ENCODE measurements around the gene C15orf39. TPM values are rescaled to one million over a fixed set of nuclear protein-coding genes. Genes with fewer than 3 reads are reported as not detected.

C15orf39 gene
- 1 to 10 TPM; 2.6 to 8.9 TPM for total RNA-seq
- 10 to 100 TPM; 11.8 to 15.0 TPM for polyA plus RNA-seq (ENCODE audit: insufficient read length in 2 of 2)
- long read RNA-seq, donor 1, partial matches to known transcripts: 0 of 2 reads
- long read RNA-seq, donor 1, other reads (novel, unspliced or antisense): 0 of 2 reads
- long read RNA-seq, donor 2, full-length matches to known transcripts: 15 of 15 reads
- long read RNA-seq, donor 2, partial matches to known transcripts: 0 of 15 reads
- long read RNA-seq, donor 2, other reads (novel, unspliced or antisense): 0 of 15 reads
- long read RNA-seq, donor 3, transcript C15orf39-206 (1 exons, 3,152 nt): major isoform, 12 of 12 reads
- long read RNA-seq, donor 3, partial matches to known transcripts: 0 of 12 reads
- long read RNA-seq, donor 3, other reads (novel, unspliced or antisense): 0 of 12 reads
- long read RNA-seq, donor 4, partial matches to known transcripts: 0 of 2 reads
- long read RNA-seq, donor 4, other reads (novel, unspliced or antisense): 0 of 2 reads

- Histone ChIP-seq H3K36me3 (ENCODE audit: control insufficient read depth, insufficient read depth, low read length) (peaks cover 11% of the 10 kb centered on the region), H3K27ac (ENCODE audit: low read depth, low read length) (peak within 1 kb of the TSS; percentile 75), H3K4me1 (ENCODE audit: control insufficient read depth, insufficient read depth, low read length) (peaks cover 50% of the 10 kb centered on the region), H3K27me3 (ENCODE audit: control insufficient read depth, insufficient read depth, low read length) (peaks cover 14% of the 10 kb centered on the region), H3K4me3 (ENCODE audit: low read depth, low read length) (peak within 1 kb of the TSS; percentile 74), H3K9me3 (ENCODE audit: control insufficient read depth, insufficient read depth, low read length) (no peaks in the 10 kb centered on the region)
- WGBS (ENCODE audit: insufficient coverage): under 1% methylated on average over 83 of the region's 84 CpGs
- peak in 2 of 6 donors; percentile 77 to 88 for DNase-seq (ENCODE audit: low read depth in 4 of 6, low spot score in 6 of 6)
These were observed at the start of gene C15orf39 for GRCh38 chr15:75201616-75202250. Gene C15orf39, plus strand, starts transcription at chr15:75201882. Its CDS starts 4,167 bp downstream, at chr15:75206049.

- Histone ChIP-seq H3K27ac (ENCODE audit: low read depth, low read length) (no peak overlapping the region), H3K36me3 (ENCODE audit: control insufficient read depth, insufficient read depth, low read length) (no peaks in the 10 kb centered on the region), H3K4me3 (ENCODE audit: low read depth, low read length) (no peak overlapping the region), H3K27me3 (ENCODE audit: control insufficient read depth, insufficient read depth, low read length) (no peaks in the 10 kb centered on the region), H3K9me3 (ENCODE audit: control insufficient read depth, insufficient read depth, low read length) (no peaks in the 10 kb centered on the region), H3K4me1 (ENCODE audit: control insufficient read depth, insufficient read depth, low read length) (no peaks in the 10 kb centered on the region)
- 100% methylated on average over 1 of the region's 2 CpGs for WGBS (ENCODE audit: insufficient coverage)
- DNase-seq (ENCODE audit: low read depth in 4 of 6, low spot score in 6 of 6): no peak
These were observed 49.2 kb upstream of the C15orf39 start for GRCh38 chr15:75152382-75153079.

- WGBS (ENCODE audit: insufficient coverage): 86% methylated on average over 2 of the region's 4 CpGs
- Histone ChIP-seq H3K4me1 (ENCODE audit: control insufficient read depth, insufficient read depth, low read length) (no peaks in the 10 kb centered on the region), H3K27ac (ENCODE audit: low read depth, low read length) (no peak overlapping the region), H3K36me3 (ENCODE audit: control insufficient read depth, insufficient read depth, low read length) (no peaks in the 10 kb centered on the region), H3K27me3 (ENCODE audit: control insufficient read depth, insufficient read depth, low read length) (no peaks in the 10 kb centered on the region), H3K9me3 (ENCODE audit: control insufficient read depth, insufficient read depth, low read length) (no peaks in the 10 kb centered on the region), H3K4me3 (ENCODE audit: low read depth, low read length) (no peak overlapping the region)
- DNase-seq (ENCODE audit: low read depth in 4 of 6, low spot score in 6 of 6): peak in 3 of 6 donors; percentile 2 to 55 (median 45)
These were observed 48.6 kb upstream of the C15orf39 start for GRCh38 chr15:75153087-75153486.

DNA sequence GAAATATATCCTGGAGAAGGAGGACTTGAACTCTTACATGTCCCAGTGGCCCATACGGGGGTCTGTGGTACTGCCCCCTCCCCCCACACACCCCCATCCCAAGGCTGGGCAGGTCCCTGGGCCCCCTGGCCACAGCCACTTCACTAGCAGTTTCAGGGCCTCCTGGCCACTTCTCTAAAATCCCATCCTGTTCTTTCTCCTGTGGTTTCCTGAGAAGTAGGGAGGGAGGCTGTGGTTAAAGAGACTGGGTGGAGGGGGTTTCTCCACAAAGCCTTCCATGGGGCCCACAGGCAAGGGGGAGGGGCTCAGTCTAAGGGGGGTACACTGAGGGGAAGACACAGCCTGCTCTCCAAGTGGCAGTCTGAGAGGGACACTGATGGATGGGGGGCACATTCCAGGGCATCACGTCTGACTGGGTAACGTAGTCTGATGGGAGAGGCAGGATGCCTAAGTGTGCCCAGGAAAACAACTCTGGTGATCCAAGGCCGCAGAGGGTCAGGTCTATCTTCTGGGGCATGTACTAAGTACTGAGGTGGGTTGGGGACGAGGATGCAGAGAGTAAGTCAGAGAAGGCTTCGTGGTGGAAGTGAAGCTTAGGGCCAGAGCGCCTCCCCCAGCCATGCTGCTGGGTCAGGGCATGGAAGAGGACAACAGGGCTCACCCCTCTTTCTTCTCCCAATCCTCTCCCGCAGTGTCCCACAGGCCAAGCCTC is 48.0 kb upstream of the C15orf39 start:
- Histone ChIP-seq H3K27me3 (ENCODE audit: control insufficient read depth, insufficient read depth, low read length) (no peaks in the 10 kb centered on the region), H3K27ac (ENCODE audit: low read depth, low read length) (no peak overlapping the region), H3K36me3 (ENCODE audit: control insufficient read depth, insufficient read depth, low read length) (no peaks in the 10 kb centered on the region), H3K4me3 (ENCODE audit: low read depth, low read length) (no peak overlapping the region), H3K4me1 (ENCODE audit: control insufficient read depth, insufficient read depth, low read length) (no peaks in the 10 kb centered on the region), H3K9me3 (ENCODE audit: control insufficient read depth, insufficient read depth, low read length) (no peaks in the 10 kb centered on the region)
- DNase-seq (ENCODE audit: low read depth in 4 of 6, low spot score in 6 of 6): no peak
- 71% methylated on average over 7 of the region's 8 CpGs for WGBS (ENCODE audit: insufficient coverage)

DNA sequence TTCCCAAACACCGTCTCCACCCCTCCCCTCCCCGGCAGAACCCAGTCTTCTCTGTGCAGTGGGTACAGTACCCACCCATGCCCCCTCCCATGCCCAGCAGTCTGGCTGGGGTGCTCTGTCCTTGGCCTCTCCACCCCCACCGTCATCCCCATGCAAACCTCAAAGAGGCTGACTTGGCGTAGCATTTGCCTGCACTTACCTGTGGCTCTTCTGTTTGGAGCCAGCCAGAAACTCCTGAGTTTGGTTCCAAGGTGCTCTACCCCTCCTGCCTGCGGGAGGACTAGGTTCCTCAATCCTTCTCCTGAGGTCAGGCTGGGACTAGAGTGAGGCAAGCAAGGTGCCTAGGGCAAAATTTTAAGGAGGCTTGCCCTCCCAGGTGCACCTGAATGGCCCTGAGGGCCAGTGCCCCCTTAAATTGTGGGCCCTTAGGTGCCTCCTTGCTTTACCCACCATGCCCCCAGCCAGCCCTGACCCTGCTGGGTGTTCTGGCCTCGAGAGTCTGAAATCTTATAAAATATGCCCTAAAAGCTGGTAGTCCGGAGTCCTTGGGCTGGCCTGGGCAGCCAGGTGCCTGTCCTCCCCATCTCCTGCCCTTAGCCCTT is 47.1 kb upstream of the C15orf39 start:
- WGBS (ENCODE audit: insufficient coverage): 72% methylated on average over 6 of the region's 7 CpGs
- no peaks in the 10 kb centered on the region for H3K27me3 ChIP-seq (ENCODE audit: control insufficient read depth, insufficient read depth, low read length)
- no peak for DNase-seq (ENCODE audit: low read depth in 4 of 6, low spot score in 6 of 6)
- H3K4me1 ChIP-seq (ENCODE audit: control insufficient read depth, insufficient read depth, low read length): no peaks in the 10 kb centered on the region
- H3K36me3 ChIP-seq (ENCODE audit: control insufficient read depth, insufficient read depth, low read length): no peaks in the 10 kb centered on the region
- no peak overlapping the region for H3K27ac ChIP-seq (ENCODE audit: low read depth, low read length)
- no peaks in the 10 kb centered on the region for H3K9me3 ChIP-seq (ENCODE audit: control insufficient read depth, insufficient read depth, low read length)
- no peak overlapping the region for H3K4me3 ChIP-seq (ENCODE audit: low read depth, low read length)

DNA sequence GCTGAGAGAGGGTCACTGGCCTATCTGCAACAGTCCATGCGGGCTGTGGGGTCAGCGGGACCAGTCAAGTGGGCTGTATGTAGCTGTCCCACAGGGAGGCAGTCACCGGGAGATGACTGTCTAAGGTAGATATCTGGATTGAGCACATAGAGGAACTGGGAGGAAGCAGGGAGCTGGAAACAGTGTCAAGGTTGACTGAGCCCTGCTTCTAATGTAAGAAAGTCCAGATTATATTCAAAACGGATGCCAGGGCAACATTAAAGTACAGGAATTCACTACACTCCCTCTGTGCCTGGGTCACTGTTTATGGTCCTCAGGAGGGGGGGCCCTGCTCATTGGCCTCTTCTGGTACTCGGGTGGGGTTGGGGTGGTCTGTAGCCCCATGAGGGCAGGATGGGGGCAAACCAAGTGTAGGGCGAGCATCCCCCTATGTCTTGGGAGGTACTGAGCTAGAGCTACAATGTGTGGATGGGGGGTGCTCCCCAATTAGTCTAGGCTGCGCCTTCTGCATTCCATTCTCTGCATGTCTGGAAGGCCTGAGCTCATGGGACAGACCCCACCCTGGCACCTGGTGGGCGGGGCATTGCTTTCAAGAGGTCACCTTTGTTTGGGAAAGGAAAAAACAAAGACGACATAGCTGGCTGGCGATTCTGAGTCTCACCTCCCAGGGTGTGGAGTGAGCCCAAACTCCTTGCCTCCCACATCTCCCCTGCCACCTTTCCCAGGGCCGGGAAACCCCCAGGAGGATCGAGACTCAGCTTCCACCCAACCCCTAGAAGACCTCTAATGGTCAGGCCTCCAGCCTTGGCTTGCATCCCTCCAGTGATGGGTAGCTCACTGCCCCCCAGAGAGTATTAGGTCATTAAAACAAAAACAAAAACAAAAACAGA is 45.1 kb upstream of the C15orf39 start:
- Histone ChIP-seq H3K9me3 (ENCODE audit: control insufficient read depth, insufficient read depth, low read length) (no peaks in the 10 kb centered on the region), H3K4me3 (ENCODE audit: low read depth, low read length) (no peak overlapping the region), H3K4me1 (ENCODE audit: control insufficient read depth, insufficient read depth, low read length) (no peaks in the 10 kb centered on the region), H3K27ac (ENCODE audit: low read depth, low read length) (no peak overlapping the region), H3K27me3 (ENCODE audit: control insufficient read depth, insufficient read depth, low read length) (no peaks in the 10 kb centered on the region), H3K36me3 (ENCODE audit: control insufficient read depth, insufficient read depth, low read length) (no peaks in the 10 kb centered on the region)
- no peak for DNase-seq (ENCODE audit: low read depth in 4 of 6, low spot score in 6 of 6)
- 82% methylated on average over 10 of the region's 12 CpGs for WGBS (ENCODE audit: insufficient coverage)

DNA sequence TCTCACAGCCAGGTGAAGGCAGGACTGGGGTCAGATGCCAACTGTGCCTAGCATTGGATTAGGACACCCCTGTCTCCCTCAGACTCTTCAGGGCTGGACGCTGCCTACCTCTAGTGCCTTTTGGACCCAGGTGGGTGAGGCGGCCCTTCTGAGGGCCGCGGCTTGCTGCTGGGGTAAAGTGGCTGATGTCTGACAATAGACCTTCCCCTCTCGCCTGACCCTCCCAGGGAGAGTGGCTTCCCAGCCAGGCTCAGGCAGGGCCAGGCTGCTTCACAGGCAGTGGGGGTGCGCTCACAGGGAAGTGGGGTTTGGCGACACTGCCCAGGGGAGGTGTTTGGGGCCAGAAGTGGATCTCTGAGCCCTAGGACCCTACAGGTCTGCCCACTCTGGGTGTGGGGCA is 43.3 kb upstream of the C15orf39 start:
- 86% methylated on average over 5 of the region's 7 CpGs for WGBS (ENCODE audit: insufficient coverage)
- Histone ChIP-seq H3K27ac (ENCODE audit: low read depth, low read length) (no peak overlapping the region), H3K9me3 (ENCODE audit: control insufficient read depth, insufficient read depth, low read length) (no peaks in the 10 kb centered on the region), H3K27me3 (ENCODE audit: control insufficient read depth, insufficient read depth, low read length) (no peaks in the 10 kb centered on the region), H3K36me3 (ENCODE audit: control insufficient read depth, insufficient read depth, low read length) (no peaks in the 10 kb centered on the region), H3K4me1 (ENCODE audit: control insufficient read depth, insufficient read depth, low read length) (no peaks in the 10 kb centered on the region), H3K4me3 (ENCODE audit: low read depth, low read length) (no peak overlapping the region)
- no peak for DNase-seq (ENCODE audit: low read depth in 4 of 6, low spot score in 6 of 6)

DNA sequence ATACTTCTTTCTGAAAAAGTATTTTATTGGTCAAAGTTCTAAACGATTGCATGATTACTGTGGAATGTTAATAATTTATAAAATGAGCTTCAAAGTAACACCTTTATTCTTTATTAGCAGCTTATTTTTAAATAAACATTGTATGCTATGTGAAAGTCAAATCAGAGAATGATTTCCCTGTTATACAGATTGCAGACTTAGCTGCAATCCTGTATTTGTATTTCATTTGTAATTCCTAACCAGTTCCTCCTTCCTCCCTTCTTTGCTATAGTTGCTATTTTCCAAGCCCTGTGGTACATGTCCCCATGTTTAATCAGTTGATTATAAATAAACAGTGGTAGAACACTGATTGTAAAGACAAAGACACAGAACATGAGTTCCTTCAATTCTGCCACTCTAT is 42.4 kb upstream of the C15orf39 start:
- Histone ChIP-seq H3K4me3 (ENCODE audit: low read depth, low read length) (no peak overlapping the region), H3K36me3 (ENCODE audit: control insufficient read depth, insufficient read depth, low read length) (no peaks in the 10 kb centered on the region), H3K4me1 (ENCODE audit: control insufficient read depth, insufficient read depth, low read length) (no peaks in the 10 kb centered on the region), H3K27ac (ENCODE audit: low read depth, low read length) (no peak overlapping the region), H3K9me3 (ENCODE audit: control insufficient read depth, insufficient read depth, low read length) (no peaks in the 10 kb centered on the region), H3K27me3 (ENCODE audit: control insufficient read depth, insufficient read depth, low read length) (no peaks in the 10 kb centered on the region)
- DNase-seq (ENCODE audit: low read depth in 4 of 6, low spot score in 6 of 6): no peak
- no CpG with 5 or more reads among the region's 1 CpG for WGBS (ENCODE audit: insufficient coverage)

All from spinal cord (tissue), 10 donors.